ENCODE results near the gene MSRB3.

Gene MSRB3

DNA sequence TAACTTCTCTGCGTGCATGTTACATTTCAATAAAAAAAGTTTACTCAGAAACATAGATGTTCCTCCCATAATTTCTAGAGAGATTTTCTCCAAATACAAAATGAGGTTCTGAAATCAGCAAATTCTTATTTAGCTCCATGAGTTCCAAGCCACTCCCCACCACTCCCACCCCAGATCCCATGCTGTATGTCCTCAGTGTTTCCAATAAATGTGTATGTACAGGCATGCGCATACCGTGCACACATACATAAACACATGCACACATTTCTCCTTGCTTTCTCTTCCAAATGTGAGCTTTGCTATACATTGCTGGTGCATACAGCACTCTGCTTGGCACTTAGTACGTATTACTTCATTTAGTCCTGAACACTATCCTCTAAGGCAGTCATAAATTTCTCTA, 209.7 kb downstream of the MSRB3 start:
- DNase-seq (ENCODE audit: low read depth), result no peak
- TF ChIP-seq, protein P1, sequence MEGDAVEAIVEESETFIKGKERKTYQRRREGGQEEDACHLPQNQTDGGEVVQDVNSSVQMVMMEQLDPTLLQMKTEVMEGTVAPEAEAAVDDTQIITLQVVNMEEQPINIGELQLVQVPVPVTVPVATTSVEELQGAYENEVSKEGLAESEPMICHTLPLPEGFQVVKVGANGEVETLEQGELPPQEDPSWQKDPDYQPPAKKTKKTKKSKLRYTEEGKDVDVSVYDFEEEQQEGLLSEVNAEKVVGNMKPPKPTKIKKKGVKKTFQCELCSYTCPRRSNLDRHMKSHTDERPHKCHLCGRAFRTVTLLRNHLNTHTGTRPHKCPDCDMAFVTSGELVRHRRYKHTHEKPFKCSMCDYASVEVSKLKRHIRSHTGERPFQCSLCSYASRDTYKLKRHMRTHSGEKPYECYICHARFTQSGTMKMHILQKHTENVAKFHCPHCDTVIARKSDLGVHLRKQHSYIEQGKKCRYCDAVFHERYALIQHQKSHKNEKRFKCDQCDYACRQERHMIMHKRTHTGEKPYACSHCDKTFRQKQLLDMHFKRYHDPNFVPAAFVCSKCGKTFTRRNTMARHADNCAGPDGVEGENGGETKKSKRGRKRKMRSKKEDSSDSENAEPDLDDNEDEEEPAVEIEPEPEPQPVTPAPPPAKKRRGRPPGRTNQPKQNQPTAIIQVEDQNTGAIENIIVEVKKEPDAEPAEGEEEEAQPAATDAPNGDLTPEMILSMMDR (conservative IDR thresholded peaks at IDR 0.05; ENCODE audit: low read length), result no peak
- H3K4me3 ChIP-seq (ENCODE audit: low read length), result no peak overlapping the region

DNA sequence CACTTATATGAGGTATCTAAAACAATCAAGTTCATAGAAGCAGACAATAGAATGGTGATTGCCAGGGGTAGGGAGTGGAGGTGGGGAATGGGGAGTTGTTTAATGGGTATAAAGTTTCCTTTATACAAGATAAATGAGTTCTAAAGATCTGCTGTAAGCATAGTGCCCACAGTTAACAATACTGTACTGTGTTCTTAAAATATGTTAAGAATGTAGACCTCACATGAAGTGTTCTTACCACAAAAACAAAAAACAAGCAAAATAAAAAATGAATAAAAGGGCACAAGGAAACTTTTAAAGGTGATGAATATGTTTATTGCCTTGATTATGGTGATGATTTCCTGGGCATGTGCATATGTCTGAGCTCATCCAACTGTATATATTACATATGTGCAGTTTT, 211.8 kb downstream of the MSRB3 start:
- TF ChIP-seq, protein P1 (conservative IDR thresholded peaks at IDR 0.05; ENCODE audit: low read length), result no peak
- peak; percentile 59 for DNase-seq (ENCODE audit: low read depth)
- H3K4me3 ChIP-seq (ENCODE audit: low read length), result no peak overlapping the region

- TF ChIP-seq, protein P1 (conservative IDR thresholded peaks at IDR 0.05; ENCODE audit: low read length), result no peak
- H3K4me3 ChIP-seq (ENCODE audit: low read length), result no peak overlapping the region
- DNase-seq (ENCODE audit: low read depth), result peak; percentile 55
These were observed 214.8 kb downstream of the MSRB3 start for GRCh38 chr12:65492998-65493912.

- DNase-seq (ENCODE audit: low read depth), result no peak
- TF ChIP-seq, protein P1 (conservative IDR thresholded peaks at IDR 0.05; ENCODE audit: low read length), result no peak
- no peak overlapping the region for H3K4me3 ChIP-seq (ENCODE audit: low read length)
These were observed 215.4 kb downstream of the MSRB3 start for GRCh38 chr12:65493913-65494245.

DNA sequence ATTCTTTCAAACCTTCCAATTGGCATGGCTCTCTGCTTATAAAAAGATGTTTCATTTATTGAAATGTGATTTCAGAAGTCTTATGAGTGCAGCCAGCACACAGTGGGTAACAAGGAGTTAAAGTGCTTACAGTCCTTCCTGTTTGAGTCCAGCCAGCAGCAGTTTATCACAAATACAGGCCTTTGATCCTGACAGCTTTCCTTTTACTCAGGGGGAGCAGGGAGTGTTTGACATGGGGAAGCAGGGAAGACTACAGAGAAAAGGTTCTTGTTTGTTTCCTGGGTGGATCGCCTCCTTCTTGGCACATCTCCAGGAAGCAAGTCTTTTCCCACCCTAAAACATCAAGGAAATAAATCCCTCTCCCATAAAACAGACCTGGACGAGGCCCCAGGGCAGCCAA, 216.1 kb downstream of the MSRB3 start:
- TF ChIP-seq, protein P1 (conservative IDR thresholded peaks at IDR 0.05; ENCODE audit: low read length), result no peak
- H3K4me3 ChIP-seq (ENCODE audit: low read length), result no peak overlapping the region
- no peak for DNase-seq (ENCODE audit: low read depth)

- peak; percentile 68 for DNase-seq (ENCODE audit: low read depth)
- no peak overlapping the region for H3K4me3 ChIP-seq (ENCODE audit: low read length)
- TF ChIP-seq, protein P1 (conservative IDR thresholded peaks at IDR 0.05; ENCODE audit: low read length), result no peak
These were observed 216.8 kb downstream of the MSRB3 start for GRCh38 chr12:65495233-65495632.

GRCh38 chr12:65496617-65497016, 218.1 kb downstream of the MSRB3 start:
- TF ChIP-seq, protein P1 (conservative IDR thresholded peaks at IDR 0.05; ENCODE audit: low read length), result no peak
- peak; percentile 44 for DNase-seq (ENCODE audit: low read depth)
- no peak overlapping the region for H3K4me3 ChIP-seq (ENCODE audit: low read length)

Measured in AG10803 (cell line).